ENCODE measurements around the gene TCN2.
"Not testable (repeated sequence)": the region's sequence is repeated elsewhere in the genome, so short reads cannot be mapped to it uniquely, and the experiment has no call there.

TCN2 gene

DNA sequence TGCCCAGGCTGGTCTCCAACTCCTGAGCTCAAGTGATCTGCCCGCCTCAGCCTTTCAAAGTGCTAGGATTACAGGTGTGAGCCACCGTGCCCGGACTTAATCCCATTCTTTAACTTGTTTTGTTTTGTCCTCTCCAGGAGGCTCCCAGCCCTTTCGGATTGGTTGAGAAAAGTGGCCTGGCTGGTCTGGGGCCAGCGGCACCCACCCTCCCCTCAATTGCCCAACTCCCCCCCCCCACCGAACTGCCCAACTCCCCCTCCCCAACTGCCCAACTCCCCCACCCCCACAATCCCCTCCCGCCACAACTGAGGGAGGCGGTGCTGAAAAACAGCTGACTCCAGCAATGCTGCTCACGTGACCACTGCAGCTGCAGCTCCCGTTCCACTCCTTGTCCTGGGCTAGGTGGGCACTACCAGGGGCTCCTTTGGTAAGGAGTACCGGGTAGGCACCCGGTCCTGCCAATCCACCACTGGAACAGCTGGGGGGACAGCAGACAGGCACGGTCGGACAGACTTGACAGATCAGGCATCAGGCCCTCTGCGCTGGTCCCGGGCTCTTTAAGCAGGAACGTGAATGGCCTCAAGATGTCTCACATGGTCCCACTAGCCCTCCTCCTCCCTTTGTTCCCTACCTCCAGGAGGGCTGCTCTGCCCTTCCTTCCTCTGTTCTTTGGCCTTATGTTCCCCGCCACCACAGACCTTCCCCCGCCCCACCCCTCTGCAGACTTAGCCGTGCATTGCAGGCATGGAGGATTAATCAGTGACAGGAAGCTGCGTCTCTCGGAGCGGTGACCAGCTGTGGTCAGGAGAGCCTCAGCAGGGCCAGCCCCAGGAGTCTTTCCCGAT is at the start of gene TCN2:
Gene TCN2, plus strand, starts transcription at position 720 of the 845 bp plus-strand sequence. CDS start 158 bp downstream, outside the sequence.
- peak; percentile 53 to 54 for DNase-seq

DNA sequence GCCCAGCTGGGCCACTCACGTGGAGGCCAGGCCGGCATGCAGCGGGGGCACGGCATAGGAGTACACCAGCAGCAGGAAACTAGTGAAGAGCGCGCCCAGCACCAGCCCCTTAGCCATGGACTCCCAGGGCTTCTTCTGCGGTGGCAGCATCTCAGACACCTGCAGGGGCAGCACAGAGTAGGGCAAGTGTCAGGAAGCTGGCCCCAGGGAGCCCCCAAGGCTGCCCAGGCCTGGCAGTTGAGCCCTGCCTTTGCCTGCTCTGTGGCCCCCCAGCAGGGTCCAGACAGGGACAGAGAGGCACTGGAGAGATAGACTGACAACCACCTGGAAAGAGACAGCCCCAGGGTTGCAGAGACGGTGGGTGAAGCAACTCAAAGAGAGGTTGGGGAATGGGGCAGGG is 49.7 kb upstream of the TCN2 start:
- no peak for DNase-seq

DNA sequence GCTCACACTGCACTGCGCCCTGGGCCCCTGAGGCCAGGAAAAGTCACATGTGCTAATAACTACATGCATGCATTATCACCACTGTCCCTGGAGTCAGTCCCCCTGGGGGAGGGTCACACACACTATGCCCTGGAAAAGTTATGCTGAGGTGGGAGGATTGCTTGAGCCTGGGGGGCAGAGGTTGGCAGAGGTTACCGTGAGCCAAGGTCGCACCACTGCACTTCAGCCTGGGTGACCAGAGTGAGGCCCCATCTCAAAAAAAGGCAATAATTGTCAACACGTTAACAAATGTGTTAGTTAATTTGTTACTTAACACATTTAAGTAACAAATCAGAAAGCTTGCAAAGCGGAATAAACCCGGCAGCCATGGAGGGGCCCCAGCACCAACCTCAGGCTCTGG is 47.1 kb upstream of the TCN2 start:
- DNase-seq, result no peak

DNA sequence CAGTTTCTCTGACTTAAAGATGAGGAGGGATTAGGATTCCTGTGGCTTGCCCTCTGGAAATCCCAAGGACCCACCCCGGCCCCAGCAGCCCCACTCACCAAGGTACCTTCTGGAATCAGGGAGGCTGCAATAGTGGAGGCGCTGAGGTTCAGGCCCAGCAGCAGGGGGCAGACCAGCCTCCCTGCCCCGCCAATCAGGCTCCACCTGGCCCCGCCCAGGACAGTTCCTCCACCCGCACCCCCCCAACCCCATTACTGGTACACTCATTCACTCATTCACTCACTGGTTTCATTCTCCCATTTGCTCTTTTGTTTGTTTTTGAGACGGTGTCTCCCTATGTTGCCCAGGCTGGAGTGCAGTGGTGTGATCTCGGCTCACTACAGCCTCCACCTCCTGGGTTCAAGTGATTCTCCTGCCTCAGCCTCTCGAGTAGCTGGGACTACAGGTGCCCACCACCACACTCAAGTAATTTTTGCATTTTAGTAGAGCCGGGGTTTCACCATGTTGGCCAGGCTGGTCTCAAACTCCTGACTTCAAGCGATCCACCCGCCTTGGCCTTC is 46.3 kb upstream of the TCN2 start:
- peak in 1 of 2 experiments; percentile 3 for DNase-seq

DNA sequence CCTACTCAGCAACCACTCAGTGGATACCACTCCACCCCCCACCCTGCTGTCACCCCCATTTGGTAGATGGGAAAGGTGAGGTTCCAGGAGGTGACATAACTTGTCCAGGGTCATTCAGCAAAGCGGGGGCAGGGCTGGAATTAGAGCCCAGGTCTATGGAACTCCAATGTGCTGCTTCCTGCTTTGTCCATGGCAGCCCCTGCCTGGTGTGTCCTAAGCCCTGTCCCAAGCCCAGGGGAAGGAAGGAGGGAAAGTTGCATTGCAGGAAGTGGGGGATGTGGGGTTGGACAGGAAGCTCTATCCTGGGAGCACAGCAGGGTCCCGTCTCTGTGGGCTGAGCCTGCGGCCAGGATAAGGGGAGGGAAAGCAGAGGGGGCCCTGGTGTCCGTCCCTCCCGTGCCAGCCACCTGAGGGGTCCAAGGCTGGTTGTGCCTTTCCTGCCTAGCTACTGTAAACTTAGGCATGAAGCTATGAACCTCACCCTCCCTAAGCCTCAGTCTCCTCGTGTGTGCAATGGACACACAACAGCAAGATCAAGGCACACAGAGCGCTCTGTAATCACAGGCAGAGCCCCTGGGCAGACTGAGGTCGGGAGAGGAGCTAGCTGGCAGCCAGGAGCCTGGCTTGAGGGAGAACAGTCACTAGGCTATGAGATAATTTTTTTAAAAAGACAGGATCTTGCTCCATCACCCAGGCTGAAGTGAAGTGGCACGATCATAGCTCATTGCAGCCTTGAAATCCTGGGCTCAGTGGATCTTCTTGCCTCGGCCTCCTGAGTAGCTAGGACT is 45.4 kb upstream of the TCN2 start:
- no peak for DNase-seq

DNA sequence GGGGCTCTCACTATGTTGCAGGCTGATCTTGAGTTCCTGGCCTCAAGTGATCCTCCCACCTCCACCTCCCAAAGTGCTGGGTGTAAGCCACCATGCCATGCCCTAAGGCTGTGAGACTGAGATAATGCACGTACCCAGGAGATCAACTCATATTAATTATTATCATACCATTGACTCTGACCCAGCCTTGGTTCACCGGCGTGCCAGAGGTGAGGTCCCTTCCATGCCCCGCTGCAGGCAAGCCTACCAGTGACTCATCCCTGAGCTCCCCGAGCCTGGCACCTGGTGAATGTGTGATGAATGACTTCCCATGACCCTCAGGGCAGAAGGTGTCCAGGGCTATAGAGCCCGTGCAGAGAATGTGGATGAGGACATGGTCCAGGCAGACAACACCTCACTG is 44.6 kb upstream of the TCN2 start:
- no peak for DNase-seq

DNA sequence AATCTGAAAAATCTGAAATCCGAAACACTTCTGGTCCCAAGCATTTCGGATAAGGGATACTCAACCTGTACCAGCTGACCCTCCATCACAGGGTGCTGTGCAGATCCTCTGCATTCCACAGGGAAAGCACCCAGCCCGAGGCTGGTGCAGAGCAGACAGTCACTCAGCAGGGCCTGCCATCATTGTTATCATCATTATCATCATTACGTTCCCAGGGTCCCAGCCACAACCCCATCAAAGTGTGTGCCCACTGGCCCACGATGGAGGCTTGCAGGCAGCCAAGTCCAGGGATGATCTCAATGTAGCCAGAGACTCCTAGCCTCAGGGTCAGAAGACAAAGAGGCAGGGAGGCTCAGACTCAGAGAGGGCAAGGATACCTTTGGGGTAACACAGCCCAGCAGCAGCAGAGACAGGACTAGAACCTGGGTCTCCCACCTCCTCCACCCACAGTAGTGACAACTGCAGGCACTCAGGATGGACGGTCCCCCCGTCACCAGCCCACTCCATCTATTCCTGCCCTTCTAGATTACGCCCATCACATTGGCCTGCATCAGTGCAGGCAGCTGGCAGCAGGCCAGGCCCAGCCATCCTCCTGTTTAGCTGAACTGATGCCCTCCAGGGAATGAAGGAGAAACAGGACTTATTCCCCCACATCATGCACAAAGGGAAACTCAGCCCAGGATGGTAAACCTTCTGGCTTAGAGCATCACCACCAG is 42.8 kb upstream of the TCN2 start:
- DNase-seq, result no peak

DNA sequence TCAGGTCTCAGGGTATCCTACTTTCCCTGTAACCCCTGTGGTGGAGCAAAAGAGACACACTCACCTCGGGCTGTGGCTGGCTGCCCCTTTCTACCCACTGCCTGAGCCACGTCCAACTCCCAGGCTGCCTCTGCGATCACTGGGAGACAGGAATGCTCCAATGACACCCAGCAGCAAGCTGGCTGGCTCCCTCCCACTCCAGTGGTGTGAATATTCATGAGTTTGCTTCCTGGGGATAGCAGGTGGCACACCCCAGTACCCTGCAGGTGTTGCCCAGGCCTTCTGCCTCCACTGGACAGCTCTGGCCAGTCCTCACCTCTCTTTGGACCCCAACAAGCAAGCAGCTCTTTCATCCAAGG is 42.2 kb upstream of the TCN2 start:
- DNase-seq, result no peak

DNA sequence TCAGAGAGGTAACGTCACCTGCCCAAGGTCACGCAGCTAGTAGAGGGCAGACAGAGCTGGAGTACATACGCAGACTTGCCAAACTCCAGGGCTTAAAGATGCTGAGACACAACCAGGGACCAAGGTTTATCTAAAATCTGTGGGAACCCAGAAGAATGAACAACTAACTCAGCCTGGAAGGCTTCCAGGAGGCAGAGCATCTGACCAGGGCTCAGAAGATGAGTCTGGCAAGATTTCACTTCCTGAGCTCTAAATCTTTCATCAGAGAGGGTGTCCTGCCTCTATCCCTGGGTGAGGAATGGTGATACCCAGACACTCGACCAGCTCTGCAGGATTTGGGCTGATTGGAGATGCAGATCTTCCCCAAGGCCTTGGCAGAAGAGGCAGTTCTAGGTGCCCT is 41.6 kb upstream of the TCN2 start:
- no peak for DNase-seq

DNA sequence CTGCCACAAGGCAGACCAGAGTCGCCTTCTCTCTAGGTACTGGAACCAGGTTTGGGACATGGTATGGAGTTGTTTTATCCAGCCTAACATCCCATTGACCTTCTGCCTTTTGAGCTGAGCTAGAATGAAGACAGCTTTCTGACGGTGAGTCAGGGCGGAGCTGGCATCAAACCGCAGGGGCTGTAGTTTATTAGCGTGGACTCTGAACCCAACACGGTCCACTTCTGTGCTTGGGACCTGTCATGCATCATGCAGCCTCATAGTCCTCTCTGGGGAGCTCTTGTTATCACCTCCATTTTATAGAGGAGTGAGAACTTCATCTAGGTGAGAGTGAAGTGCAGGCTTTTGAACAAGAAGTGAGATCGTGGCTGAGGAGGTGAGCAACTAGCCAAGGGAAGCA is 40.8 kb upstream of the TCN2 start:
- DNase-seq, result no peak

DNA sequence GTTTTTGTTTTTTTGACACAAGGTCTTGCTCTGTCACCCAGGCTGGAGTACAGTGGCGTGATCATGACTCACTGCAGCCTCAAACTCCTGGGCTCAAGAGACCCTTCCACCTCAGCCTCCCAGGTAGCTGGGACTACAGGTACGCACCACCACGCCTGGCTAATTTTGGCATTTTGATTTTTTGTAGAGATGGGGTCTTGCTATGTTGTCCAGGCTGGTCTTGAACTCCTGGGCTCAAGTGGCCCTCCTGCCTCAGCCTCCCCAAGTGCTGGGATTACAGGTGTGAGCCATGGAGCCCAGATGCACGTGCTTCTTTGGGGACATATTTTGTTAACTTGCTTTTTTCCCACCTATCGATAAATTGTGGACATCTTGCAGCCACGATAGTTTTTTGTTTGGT is 39.7 kb upstream of the TCN2 start:
- not testable (repeated sequence) for DNase-seq

DNA sequence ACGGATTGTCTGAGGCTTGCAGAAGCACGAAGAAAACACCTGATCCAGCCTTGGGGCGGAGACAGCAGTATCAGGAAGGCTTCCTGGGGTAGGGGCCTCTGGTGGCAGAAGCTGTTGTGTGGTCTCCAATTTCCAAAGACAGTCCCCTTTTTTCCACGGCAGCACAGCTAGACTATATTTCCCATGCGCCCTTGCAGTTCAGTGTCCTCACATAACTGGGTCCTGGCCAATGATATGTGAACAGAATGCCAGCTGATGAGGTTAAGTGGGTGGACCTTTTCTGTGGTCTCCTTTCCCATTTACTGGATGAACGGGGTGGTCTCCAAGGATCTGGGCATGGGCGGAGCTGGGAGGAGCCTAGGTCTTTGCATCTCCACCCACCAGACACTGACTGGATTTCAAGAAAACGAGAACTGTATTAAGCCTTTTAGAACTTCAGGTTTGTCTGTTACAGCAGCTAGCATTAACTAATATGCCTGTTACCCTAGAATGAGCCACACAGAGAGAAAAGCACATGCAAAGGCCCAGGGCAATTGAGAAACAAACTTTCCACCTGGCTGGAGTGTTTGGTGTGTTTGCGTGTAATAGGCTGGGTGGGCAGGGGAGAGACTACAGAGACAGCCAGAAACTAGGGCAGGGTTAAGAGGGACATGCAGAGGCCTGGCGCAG is 38.7 kb upstream of the TCN2 start:
- DNase-seq, result no peak

DNA sequence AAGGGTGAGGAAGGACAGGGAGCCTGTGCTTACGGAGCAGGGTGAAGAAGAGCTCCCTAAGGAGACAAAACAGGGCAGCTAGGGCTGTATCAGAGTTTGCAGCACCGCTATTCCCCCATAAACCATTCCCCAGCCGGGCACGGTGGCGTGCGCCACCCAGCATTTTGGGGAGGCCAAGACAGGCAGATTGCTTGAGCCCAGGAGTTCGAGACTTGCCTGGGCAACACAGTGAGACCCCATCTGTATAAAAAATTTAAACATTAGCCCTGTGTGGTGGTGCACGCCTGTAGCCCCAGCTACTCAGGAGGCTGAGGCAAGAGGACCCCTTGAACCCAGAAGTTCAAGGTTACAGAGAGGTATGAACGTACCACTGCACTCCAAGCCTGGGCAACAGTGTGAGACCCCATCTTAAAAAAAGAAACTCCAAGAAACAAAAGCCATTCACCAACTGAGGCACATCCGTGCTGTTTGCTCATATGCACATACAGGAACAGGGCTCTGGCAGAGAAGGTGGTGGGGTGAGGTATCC is 37.2 kb upstream of the TCN2 start:
- DNase-seq, result no peak

DNA sequence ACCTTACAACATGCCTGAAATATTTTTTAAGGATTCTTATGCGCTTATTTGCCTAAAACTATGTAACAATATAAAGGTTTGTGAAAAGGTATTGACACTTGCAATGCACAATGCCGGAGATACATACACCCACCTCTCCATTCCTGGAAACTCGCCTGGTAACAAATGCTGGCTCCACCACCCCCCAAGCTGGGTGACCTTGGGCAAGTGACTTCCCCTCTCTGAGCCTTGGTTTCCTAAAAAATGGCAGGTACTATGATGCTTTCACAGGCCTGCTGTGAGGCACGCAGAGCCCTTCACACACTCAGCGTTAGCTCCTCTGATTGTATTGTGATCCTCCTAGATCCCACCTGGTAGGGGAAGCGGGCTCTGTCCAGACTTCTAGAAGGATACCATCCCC is 34.8 kb upstream of the TCN2 start:
- no peak for DNase-seq

DNA sequence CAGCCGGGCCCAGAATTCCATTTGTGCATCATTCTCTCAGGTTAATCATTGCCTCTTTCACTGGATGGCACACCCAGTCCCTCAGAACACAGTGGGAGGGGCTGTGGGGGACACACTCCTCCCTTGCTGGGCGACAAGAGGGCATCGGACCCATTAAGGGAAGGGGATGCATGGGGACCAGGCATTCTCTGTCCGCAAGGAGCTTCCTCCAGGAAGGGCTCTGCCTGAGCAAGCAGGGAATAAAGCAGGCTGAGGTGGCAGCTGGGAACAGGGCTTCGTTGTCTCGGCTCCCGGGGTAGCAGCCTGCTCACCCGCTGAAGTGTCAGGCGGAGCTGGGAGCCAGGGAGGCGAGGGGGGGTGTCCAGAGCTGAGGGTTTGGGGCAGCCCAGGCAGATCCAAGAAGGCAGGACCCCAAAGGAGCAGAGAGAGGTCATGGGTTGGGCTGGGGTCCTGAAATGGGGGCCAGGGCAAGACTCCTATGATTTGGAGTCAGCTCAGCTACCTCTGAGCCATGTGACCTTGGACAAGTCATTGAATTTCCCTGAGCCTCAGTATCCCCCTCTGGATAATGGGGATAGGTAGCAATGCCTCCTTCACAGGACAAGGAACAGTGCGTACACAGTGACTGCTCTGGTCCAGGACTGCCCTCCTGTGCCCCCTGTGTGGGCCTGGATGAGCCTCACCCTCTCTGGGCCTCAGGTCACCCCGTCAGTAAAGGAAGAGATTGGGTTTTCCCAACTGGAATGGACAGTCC is 34.0 kb upstream of the TCN2 start:
- no peak for DNase-seq

DNA sequence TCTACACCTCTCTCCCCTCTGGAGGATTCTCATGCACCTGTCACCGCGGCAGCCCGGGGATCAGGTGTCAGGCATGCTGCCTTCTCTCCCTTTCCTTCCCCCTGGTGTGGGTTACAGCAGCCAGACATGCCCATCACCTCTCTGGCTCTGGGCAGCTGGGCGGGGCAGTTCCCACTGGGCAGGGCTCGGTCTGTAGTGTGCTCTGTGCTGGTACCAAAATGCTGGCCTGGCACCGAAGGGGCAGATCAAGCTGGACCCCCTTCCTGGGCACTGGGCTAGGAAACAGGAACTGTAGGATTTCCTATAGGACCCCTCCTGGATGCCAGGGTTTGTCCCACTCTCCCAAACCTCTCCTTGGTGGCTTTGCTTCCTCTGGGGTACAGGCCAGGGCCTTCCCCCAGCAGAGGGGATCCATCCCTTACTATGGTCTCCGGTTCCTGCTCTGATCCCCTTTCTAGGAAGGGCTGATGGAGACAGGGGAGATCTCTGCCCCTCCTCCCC is 33.3 kb upstream of the TCN2 start:
- DNase-seq, result no peak

DNA sequence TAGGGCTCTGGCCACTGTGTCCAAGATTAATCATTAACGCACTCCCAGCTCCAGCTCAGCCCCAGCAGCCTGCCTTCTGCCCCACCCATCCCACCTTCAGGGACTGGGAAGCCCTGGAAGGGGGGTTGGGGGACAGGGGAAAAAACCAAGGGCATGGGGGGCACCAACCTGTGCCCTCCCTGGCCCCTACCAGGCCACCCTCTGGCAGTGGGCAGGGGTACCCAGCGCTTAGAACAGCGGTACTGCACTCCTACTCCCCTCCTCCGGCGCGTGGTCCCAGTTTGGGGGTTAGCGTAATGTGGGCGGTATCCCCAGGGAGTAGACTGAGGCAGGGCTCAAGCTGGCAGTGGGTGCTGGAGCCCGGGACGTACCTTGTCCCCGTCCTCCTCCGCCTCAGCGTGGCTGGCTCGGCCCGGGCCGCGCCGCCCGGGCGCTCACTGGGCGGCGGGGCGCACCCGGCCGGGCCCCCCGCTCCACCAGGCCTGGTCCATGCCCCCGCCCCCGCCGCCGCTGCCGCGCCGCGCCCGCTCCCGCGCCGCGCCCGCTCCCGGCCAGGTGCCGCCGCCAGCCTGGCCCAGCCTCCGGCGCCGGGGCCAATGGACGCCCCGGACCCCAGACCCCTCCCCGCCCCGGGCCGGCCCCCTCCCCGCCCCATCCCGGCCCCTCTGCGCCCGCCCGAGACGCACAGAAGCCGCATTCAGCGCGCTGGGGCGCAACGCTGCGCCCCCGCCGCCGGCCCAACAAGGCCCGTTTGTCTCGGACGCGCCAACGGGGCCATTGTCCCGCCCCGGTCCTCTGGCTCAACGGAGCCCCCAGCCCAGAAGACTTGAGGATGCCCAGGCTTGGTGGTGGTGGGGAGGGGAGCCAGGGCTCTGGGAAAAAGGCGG is 32.6 kb upstream of the TCN2 start, which contains the start of gene GAL3ST1:
Gene GAL3ST1, minus strand, starts transcription at position 571 of the 887 bp plus-strand sequence. CDS start 17,273 bp downstream, outside the sequence.
- DNase-seq, result no peak

DNA sequence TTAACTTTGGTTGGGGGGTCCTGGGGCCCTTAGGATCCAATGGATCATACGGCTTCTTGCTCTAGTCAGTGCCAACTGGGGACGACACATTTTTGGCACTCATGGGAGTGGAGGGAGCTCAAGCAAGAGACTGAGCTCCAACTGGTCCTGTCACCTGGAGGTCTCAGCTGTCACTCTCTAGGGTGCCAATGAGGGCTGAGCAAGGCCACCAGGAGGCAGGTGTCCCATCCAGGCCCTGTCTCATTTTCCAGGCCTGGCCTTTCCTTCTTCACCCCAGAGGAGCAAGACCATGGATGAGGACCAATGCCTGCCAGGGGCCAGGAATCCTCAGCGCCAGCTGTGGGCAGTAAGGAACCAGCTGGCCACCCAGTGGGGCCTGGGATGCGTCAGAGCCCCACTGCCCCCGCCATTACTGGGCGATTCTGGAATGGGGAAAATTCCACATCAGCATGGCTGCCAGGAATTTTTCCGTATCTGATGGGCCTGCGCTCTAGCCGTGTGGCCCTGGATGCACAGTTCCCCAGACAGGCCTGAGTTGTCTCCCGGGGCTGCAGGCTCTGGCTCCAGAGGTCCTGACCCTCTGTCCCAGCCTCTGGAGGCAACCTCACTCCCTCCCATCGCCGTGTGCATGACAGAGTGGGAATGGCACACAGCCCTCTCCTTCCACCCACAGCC is 31.8 kb upstream of the TCN2 start:
- DNase-seq, result no peak

DNA sequence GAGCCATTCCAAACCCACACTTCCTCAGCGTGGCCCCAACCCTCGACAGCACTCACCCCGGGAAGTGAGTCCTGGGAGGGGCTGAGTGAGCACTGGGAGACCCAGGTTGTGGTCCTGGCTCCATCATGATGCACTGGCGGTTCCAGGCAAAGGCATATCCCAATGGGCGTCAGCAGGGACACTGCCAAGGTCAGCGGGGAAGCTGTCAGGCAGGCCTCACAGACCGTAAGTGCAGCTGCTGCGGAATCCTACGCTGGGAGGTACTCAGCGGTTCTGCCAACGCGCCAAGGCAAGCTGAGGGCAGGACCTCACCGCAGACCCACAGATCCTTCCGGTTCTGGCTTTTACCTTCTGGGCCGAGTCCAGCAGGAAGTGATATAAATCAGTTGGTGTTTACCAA is 31.1 kb upstream of the TCN2 start:
- no peak for DNase-seq

DNA sequence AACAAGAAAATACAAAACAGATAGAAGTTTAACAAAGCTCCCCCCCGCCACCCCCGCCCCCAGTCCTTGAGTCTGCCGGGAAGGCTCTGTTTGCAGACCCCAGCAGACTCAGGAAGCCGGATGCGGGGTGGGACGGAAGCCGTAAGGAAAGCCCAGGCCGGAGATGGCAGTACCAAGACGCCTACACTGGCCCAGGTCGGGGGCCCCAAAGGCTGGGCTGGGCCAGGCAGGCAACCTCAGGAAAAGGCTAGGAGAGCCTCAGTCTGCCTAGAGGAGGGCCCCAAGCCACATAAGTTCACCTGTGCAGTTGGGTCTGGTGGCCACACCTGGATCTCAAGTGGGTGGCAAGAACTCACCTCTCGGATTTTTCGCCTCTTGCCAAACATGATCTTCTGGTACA is 28.5 kb upstream of the TCN2 start:
- DNase-seq, result no peak

Measured in Kasumi-1 (cell line).